ENCODE results near the gene ATP5F1C. TPM values are rescaled to one million over a fixed set of nuclear protein-coding genes. Genes with fewer than 3 reads are reported as not detected.

The ATP5F1C gene
- total RNA-seq, 2 donors from 2014 or later, result 248 to 287 TPM

DNA sequence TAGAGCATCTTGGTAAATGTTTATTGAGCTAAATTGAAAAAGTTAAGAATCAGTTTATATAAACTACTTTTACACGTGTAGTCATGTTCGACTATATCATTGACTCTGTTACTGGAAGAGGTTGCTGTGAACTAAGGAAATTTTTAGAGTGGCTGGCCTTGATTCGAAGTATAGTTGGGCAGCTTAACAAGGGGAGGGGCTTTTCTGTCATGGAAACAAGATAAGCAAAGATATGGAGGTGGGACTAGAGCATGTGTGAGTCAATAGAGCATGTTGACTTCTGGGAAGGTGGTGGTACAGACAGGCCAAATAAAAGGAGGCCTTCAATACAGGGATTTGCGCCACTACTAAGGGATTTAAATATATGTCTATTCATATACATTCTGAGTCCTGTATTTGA, 7.6 kb downstream of the ATP5F1C start:
- no peaks in the 10 kb centered on the region for H3K9me3 ChIP-seq (ENCODE audit: control insufficient read depth, low read length)
- no peak for DNase-seq
- peaks cover 18% of the 10 kb centered on the region for H3K4me1 Mint-ChIP-seq
- peaks cover 54% of the 10 kb centered on the region for H3K36me3 ChIP-seq (ENCODE audit: control insufficient read depth, insufficient read depth, low read length)
- H3K27me3 ChIP-seq (ENCODE audit: control insufficient read depth, insufficient read depth, low read length, poor library complexity, severe bottlenecking), result no peaks in the 10 kb centered on the region
- no peak overlapping the region for H3K27ac Mint-ChIP-seq
- no peak overlapping the region for H3K4me3 Mint-ChIP-seq
- H3K9ac ChIP-seq (ENCODE audit: extremely low read depth, low read length, poor library complexity, severe bottlenecking), result no peak overlapping the region
- H3K36me3 Mint-ChIP-seq (ENCODE audit: low read depth), result peaks cover 57% of the 10 kb centered on the region
- H3K27me3 Mint-ChIP-seq (ENCODE audit: insufficient read depth), result no peaks in the 10 kb centered on the region
- H3K4me3 ChIP-seq (ENCODE audit: low read length), result no peak overlapping the region
- H3K27ac ChIP-seq (ENCODE audit: low read depth, low read length), result no peak overlapping the region
- H3K4me1 ChIP-seq (ENCODE audit: control insufficient read depth, insufficient read depth, low read length), result peaks cover 3% of the 10 kb centered on the region
- TF ChIP-seq, protein P1, sequence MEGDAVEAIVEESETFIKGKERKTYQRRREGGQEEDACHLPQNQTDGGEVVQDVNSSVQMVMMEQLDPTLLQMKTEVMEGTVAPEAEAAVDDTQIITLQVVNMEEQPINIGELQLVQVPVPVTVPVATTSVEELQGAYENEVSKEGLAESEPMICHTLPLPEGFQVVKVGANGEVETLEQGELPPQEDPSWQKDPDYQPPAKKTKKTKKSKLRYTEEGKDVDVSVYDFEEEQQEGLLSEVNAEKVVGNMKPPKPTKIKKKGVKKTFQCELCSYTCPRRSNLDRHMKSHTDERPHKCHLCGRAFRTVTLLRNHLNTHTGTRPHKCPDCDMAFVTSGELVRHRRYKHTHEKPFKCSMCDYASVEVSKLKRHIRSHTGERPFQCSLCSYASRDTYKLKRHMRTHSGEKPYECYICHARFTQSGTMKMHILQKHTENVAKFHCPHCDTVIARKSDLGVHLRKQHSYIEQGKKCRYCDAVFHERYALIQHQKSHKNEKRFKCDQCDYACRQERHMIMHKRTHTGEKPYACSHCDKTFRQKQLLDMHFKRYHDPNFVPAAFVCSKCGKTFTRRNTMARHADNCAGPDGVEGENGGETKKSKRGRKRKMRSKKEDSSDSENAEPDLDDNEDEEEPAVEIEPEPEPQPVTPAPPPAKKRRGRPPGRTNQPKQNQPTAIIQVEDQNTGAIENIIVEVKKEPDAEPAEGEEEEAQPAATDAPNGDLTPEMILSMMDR (conservative IDR thresholded peaks at IDR 0.05), result no peak
- 83 to 93% methylated on average over 3 of the region's 4 CpGs for WGBS, 2 experiments (ENCODE audit: insufficient coverage in 1 of 2, insufficient read length in 1 of 2)
- H3K9me3 Mint-ChIP-seq, result no peaks in the 10 kb centered on the region

DNA sequence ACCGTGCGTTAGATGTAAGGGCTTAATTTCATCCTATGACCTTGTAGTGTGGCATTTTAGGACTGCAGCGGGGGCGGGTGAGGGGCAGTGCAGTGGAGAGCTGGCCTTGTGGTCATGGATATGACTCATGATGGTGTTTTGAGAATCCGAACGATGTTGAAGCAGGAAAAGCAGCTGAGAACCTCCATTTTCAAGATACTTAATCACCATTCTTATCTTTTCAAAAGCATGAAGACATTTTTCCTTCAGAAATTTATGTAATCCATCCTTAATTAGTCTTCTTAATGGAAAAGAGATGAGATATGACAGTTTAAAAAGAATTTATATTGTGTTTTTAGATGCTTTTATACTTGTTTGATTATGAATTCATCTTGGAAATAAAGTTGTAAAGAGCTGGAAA, 9.6 kb downstream of the ATP5F1C start:
- no peak overlapping the region for H3K9ac ChIP-seq (ENCODE audit: extremely low read depth, low read length, poor library complexity, severe bottlenecking)
- H3K9me3 ChIP-seq (ENCODE audit: control insufficient read depth, low read length), result no peaks in the 10 kb centered on the region
- H3K27me3 ChIP-seq (ENCODE audit: control insufficient read depth, insufficient read depth, low read length, poor library complexity, severe bottlenecking), result no peaks in the 10 kb centered on the region
- H3K4me1 Mint-ChIP-seq, result peaks cover 12% of the 10 kb centered on the region
- no peaks in the 10 kb centered on the region for H3K9me3 Mint-ChIP-seq
- H3K36me3 Mint-ChIP-seq (ENCODE audit: low read depth), result peaks cover 59% of the 10 kb centered on the region
- WGBS, 2 experiments (ENCODE audit: insufficient coverage in 1 of 2, insufficient read length in 1 of 2), result 91 to 98% methylated on average over 4 to 6 of the region's 6 CpGs
- no peak overlapping the region for H3K27ac Mint-ChIP-seq
- no peak overlapping the region for H3K4me3 ChIP-seq (ENCODE audit: low read length)
- H3K36me3 ChIP-seq (ENCODE audit: control insufficient read depth, insufficient read depth, low read length), result peaks cover 63% of the 10 kb centered on the region
- H3K4me1 ChIP-seq (ENCODE audit: control insufficient read depth, insufficient read depth, low read length), result peaks cover 3% of the 10 kb centered on the region
- TF ChIP-seq, protein P1 (conservative IDR thresholded peaks at IDR 0.05), result no peak
- DNase-seq, result no peak
- no peak overlapping the region for H3K27ac ChIP-seq (ENCODE audit: low read depth, low read length)
- H3K27me3 Mint-ChIP-seq (ENCODE audit: insufficient read depth), result no peaks in the 10 kb centered on the region
- H3K4me3 Mint-ChIP-seq, result no peak overlapping the region

DNA sequence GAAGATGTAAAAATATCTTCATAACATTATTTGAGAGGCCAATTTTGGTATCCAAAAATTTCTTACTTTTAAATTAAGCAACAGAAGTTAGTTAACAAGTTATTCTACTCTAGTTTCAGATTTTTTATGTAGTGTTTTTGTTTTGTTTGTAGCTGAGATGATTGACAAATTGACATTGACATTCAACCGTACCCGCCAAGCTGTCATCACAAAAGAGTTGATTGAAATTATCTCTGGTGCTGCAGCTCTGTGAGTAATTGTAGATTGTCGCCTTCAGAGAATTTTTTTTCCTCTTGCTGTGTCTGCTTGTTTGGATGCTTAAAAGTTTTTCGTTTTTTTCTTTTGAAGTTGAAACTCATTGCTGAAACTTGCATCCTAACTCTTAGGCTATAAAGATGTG, 14.6 kb downstream of the ATP5F1C start:
- TF ChIP-seq, protein P1 (conservative IDR thresholded peaks at IDR 0.05), result no peak
- 92 to 100% methylated on average over 1 to 4 of the region's 4 CpGs for WGBS, 2 experiments (ENCODE audit: insufficient coverage in 1 of 2, insufficient read length in 1 of 2)

More for the DNA sequence above, 14.6 kb downstream of the ATP5F1C start:
- H3K27me3 Mint-ChIP-seq (ENCODE audit: insufficient read depth), result no peaks in the 10 kb centered on the region
- no peaks in the 10 kb centered on the region for H3K9me3 Mint-ChIP-seq
- no peak overlapping the region for H3K27ac Mint-ChIP-seq
- Histone ChIP-seq H3K27me3 (ENCODE audit: control insufficient read depth, insufficient read depth, low read length, poor library complexity, severe bottlenecking) (no peaks in the 10 kb centered on the region), H3K4me3 (ENCODE audit: low read length) (no peak overlapping the region), H3K9ac (ENCODE audit: extremely low read depth, low read length, poor library complexity, severe bottlenecking) (no peak overlapping the region), H3K36me3 (ENCODE audit: control insufficient read depth, insufficient read depth, low read length) (peaks cover 87% of the 10 kb centered on the region), H3K4me1 (ENCODE audit: control insufficient read depth, insufficient read depth, low read length) (no peaks in the 10 kb centered on the region), H3K9me3 (ENCODE audit: control insufficient read depth, low read length) (no peaks in the 10 kb centered on the region), H3K27ac (ENCODE audit: low read depth, low read length) (no peak overlapping the region)
- no peak for DNase-seq
- peaks cover 71% of the 10 kb centered on the region for H3K36me3 Mint-ChIP-seq (ENCODE audit: low read depth)
- H3K4me1 Mint-ChIP-seq, result no peaks in the 10 kb centered on the region
- H3K4me3 Mint-ChIP-seq, result no peak overlapping the region
